HFFc6 (cell line): Measurements from ENCODE around the gene PELI3. TPM values are rescaled to one million over a fixed set of nuclear protein-coding genes. Genes with fewer than 3 reads are reported as not detected.
A peak's percentile ranks its signal among the peaks of the same experiment; 100 is the strongest.

Source experiments
- DNase-seq: peaks from one replicate; pipeline ENCODE4 v3.0.0-alpha.2; 2018
- H3K27ac Mint-ChIP-seq: 2 replicates; pipeline ENCODE4 v1.8.0; 2020; ENCODE audit warnings: mild to moderate bottlenecking, mixed read lengths
- H3K27me3 Mint-ChIP-seq: 2 replicates; pipeline ENCODE4 v1.8.0; 2021; ENCODE audit warnings: mild to moderate bottlenecking, moderate library complexity, mixed read lengths; ENCODE audit not compliant: insufficient read depth
- H3K36me3 Mint-ChIP-seq: 2 replicates; pipeline ENCODE4 v1.8.0; 2021; ENCODE audit warnings: low read depth, mixed read lengths
- H3K4me1 Mint-ChIP-seq: 2 replicates; pipeline ENCODE4 v1.8.0; 2020; ENCODE audit warnings: low read depth, mixed read lengths
- H3K4me3 Mint-ChIP-seq: 2 replicates; pipeline ENCODE4 v1.8.0; 2020; ENCODE audit warnings: mild to moderate bottlenecking, moderate library complexity, mixed read lengths
- H3K9me3 Mint-ChIP-seq: 2 replicates; pipeline ENCODE4 v1.8.0; 2020; ENCODE audit warnings: mild to moderate bottlenecking, mixed read lengths
- total RNA-seq, 6 experiments: library from RNA; stranded (reverse); fragmentation: NEBNext Ultra II Directional; extraction: Animal tissue kit (Norgen Biotek cat#: 25700); gene quantifications; 2 replicates in 1 of 6; 3 replicates in 5 of 6; pipeline ENCODE4 v1.2.3, GENCODE V29; 2021
- TF ChIP-seq, protein P1 (sequence below): fragments of 200-600 bp; sonication (generic); IDR thresholded peaks from 2 replicates; pipeline ENCODE4 v1.5.0; 2021; ENCODE audit warnings: antibody characterized with exemption, mild to moderate bottlenecking

The PELI3 gene
- total RNA-seq, 6 experiments from 2014 or later, result 6.7 to 8.0 (median 7.2) TPM

- Mint-ChIP-seq H3K27ac (peak overlapping the region; percentile 90), H3K4me1 (peaks cover 37% of the 10 kb centered on the region), H3K4me3 (peak overlapping the region; percentile 92), H3K9me3 (no peaks in the 10 kb centered on the region), H3K36me3 (0 out of 2 replicates have a peak, but pooled peaks cover 6% of the 10 kb centered on the region), H3K27me3 (no peaks in the 10 kb centered on the region; the same call in 1 of the 2 replicates)
- TF ChIP-seq, protein P1, sequence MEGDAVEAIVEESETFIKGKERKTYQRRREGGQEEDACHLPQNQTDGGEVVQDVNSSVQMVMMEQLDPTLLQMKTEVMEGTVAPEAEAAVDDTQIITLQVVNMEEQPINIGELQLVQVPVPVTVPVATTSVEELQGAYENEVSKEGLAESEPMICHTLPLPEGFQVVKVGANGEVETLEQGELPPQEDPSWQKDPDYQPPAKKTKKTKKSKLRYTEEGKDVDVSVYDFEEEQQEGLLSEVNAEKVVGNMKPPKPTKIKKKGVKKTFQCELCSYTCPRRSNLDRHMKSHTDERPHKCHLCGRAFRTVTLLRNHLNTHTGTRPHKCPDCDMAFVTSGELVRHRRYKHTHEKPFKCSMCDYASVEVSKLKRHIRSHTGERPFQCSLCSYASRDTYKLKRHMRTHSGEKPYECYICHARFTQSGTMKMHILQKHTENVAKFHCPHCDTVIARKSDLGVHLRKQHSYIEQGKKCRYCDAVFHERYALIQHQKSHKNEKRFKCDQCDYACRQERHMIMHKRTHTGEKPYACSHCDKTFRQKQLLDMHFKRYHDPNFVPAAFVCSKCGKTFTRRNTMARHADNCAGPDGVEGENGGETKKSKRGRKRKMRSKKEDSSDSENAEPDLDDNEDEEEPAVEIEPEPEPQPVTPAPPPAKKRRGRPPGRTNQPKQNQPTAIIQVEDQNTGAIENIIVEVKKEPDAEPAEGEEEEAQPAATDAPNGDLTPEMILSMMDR, result no peak
- DNase-seq, result peak; percentile 22
Observed at GRCh38 chr11:66479394-66480116, 12.8 kb downstream of the PELI3 start.

DNA sequence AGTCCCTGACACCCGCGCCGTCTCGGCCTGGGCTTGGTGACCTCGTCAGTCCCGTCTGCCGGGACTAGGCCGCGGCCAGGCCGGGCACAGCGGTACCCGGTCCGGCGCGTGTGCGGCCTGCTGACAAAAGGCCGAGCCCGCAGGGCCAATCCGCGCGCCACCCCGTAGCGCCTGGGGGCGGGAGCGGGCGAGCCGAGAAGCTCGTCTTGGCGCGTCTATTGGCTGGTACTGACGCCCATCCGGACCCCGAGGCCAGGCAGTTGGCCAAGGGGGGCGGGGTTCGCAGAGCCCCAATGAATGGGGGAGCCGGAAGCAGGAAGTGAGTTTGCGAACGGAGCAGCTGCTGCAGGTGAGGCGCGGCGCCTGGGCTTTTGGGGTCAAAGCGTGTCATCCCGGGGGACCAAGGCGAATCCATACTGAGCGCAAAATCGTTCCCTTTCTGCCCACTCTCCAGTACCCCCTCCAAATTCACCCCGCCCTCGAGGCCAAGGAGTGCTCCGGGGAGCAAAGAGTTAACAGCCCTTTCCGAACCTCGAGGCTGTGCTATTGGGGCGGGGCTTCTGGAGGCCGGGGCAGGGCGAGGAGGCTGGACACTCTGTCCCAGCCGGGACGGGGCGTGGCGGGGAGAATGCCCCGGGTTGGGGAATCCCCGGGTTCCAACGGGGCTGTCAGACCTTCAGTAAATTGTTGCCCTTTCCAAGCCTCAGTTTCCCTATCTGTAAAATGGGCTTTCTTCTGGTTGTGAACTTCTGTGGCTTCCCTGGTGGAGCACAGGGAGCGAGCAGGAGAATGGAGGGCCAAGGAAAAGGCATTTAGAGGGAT, 13.6 kb downstream of the PELI3 start, which contains the start of gene DPP3:
DPP3 (plus strand) TSS at position 318 of the 822 bp plus-strand sequence. CDS start 1,767 bp downstream, outside the sequence.
- H3K4me1 Mint-ChIP-seq, result peaks cover 37% of the 10 kb centered on the region
- TF ChIP-seq, protein P1, result no peak
- H3K36me3 Mint-ChIP-seq, result 0 out of 2 replicates have a peak, but pooled peaks cover 6% of the 10 kb centered on the region
- peak; percentile 97 for DNase-seq
- peak within 1 kb of the TSS; percentile 92 for H3K4me3 Mint-ChIP-seq
- no peaks in the 10 kb centered on the region for H3K9me3 Mint-ChIP-seq
- H3K27ac Mint-ChIP-seq, result peak within 1 kb of the TSS; percentile 90
- H3K27me3 Mint-ChIP-seq, result no peaks in the 10 kb centered on the region; the same call in 1 of the 2 replicates

- no peak overlapping the region for H3K27ac Mint-ChIP-seq
- TF ChIP-seq, protein P1, result no peak
- H3K36me3 Mint-ChIP-seq, result 0 out of 2 replicates have a peak, but pooled peaks cover 6% of the 10 kb centered on the region
- peaks cover 21% of the 10 kb centered on the region for H3K4me1 Mint-ChIP-seq
- H3K27me3 Mint-ChIP-seq, result no peaks in the 10 kb centered on the region
- DNase-seq, result no peak
- H3K9me3 Mint-ChIP-seq, result no peaks in the 10 kb centered on the region
- H3K4me3 Mint-ChIP-seq, result no peak overlapping the region
Observed at GRCh38 chr11:66484806-66485380, 18.2 kb downstream of the PELI3 start.

GRCh38 chr11:66488957-66489356, 22.3 kb downstream of the PELI3 start:
- Mint-ChIP-seq H3K27ac (no peak overlapping the region), H3K4me3 (no peak overlapping the region), H3K4me1 (no peaks in the 10 kb centered on the region), H3K9me3 (no peaks in the 10 kb centered on the region), H3K36me3 (no peaks in the 10 kb centered on the region), H3K27me3 (no peaks in the 10 kb centered on the region)
- DNase-seq, result no peak
- TF ChIP-seq, protein P1, result no peak

- Mint-ChIP-seq H3K27me3 (no peaks in the 10 kb centered on the region), H3K9me3 (no peaks in the 10 kb centered on the region), H3K36me3 (no peaks in the 10 kb centered on the region), H3K27ac (no peak overlapping the region), H3K4me1 (no peaks in the 10 kb centered on the region), H3K4me3 (no peak overlapping the region)
- TF ChIP-seq, protein P1, result no peak
- no peak for DNase-seq
Observed at GRCh38 chr11:66489636-66490035, 22.9 kb downstream of the PELI3 start.
